Naive thymus-derived CD8-positive, alpha-beta T cell (primary cell): ENCODE results near the gene PLAC8L1. TPM values are rescaled to one million over a fixed set of nuclear protein-coding genes. Genes with fewer than 3 reads are reported as not detected.
A peak's percentile ranks its signal among the peaks of the same experiment; 100 is the strongest.

Experiments used
- ATAC-seq, 2 donors: fragments of 150-1000 bp; cut with Tn5 transposase in 1 of 2; sonication (Bioruptor Pico), chemical (Tn5 transposase) in 1 of 2; 1 replicate in 1 of 2; 2 replicates in 1 of 2; pipeline ENCODE4 v1.10.0; 2021; ENCODE audit warnings: mild to moderate bottlenecking in 2 of 2, moderate library complexity in 2 of 2
- POLR2A ChIA-PET: fragments of 350-600 bp; sonication (Branson Sonifier 250); formaldehyde crosslinking; loops from one replicate; lab custom pipeline; 2021; ENCODE audit warnings: antibody characterized with exemption; lab: Charles Lee
- DNase-seq, 10 donors: peaks; one replicate each; pipeline versions ENCODE4 v3.0.0 to v3.0.0-alpha.2; 2020 to 2022
- H3K27ac Mint-ChIP-seq, 10 donors: one replicate each; pipeline ENCODE4 v1.8.0; 2020 to 2022; ENCODE audit warnings: mild to moderate bottlenecking in 10 of 10, mixed read lengths in 10 of 10, moderate library complexity in 4 of 10, inconsistent platforms in 1 of 10
- H3K27me3 Mint-ChIP-seq, 5 donors: one replicate each; pipeline ENCODE4 v1.8.0; 2021 to 2022; ENCODE audit warnings: mixed read lengths in 5 of 5
- H3K36me3 Mint-ChIP-seq, 3 donors: one replicate each; pipeline ENCODE4 v1.8.0; 2020 to 2022; ENCODE audit warnings: mixed read lengths in 3 of 3, mild to moderate bottlenecking in 2 of 3, inconsistent platforms in 1 of 3
- H3K4me1 Mint-ChIP-seq, 4 donors: one replicate each; pipeline ENCODE4 v1.8.0; 2021 to 2022; ENCODE audit warnings: mixed read lengths in 4 of 4
- H3K4me3 Mint-ChIP-seq, 10 donors: one replicate each; pipeline ENCODE4 v1.8.0; 2020 to 2022; ENCODE audit warnings: mild to moderate bottlenecking in 10 of 10, mixed read lengths in 10 of 10, moderate library complexity in 6 of 10, inconsistent platforms in 1 of 10
- H3K9me3 Mint-ChIP-seq, 9 donors: one replicate each; pipeline ENCODE4 v1.8.0; 2020 to 2022; ENCODE audit warnings: mixed read lengths in 9 of 9, mild to moderate bottlenecking in 3 of 9, inconsistent platforms in 1 of 9, moderate library complexity in 1 of 9
- polyA plus RNA-seq, 3 donors: library from polyadenylated mRNA; unstranded; fragments of 300-500 nt; fragmentation: Illumina TruSeq; gene quantifications; one replicate each; pipeline ENCODE4 v1.2.3, GENCODE V29; 2021
- total RNA-seq, 8 experiments: library from RNA in 2 of 8; stranded (reverse) in 2 of 8; gene quantifications; one replicate each; pipeline ENCODE4 v1.2.3 and lab custom pipeline; 2021 to 2026

Gene PLAC8L1
- total and polyA plus RNA-seq, 5 experiments from 2014 or later, result 1.8 to 2.3 TPM; not detected in 3

DNA sequence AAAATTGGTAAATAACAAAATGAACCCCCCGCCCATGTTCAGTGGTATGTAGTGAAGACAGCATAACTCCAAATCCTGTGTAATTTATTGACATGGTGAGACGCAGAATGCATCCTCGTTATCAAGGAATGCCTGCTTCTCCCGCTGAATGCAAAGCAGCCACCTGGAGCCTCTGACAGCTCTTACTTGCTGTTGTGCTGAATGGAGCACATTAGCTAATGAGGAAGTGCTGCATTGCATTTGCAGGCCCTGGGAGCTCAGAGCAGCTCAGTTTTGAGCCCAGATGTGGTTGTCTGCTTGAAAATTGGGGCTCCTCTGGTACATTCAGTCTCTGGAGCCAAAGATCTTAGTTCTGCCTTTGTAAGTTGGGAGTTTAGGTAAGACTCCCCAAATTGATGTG lies 28.9 kb downstream of the PLAC8L1 start:
- no peaks in the 10 kb centered on the region for H3K36me3 Mint-ChIP-seq
- no peaks in the 10 kb centered on the region for H3K9me3 Mint-ChIP-seq
- peaks cover 0 to 29% (median 11%) of the 10 kb centered on the region in 5 donors for H3K27me3 Mint-ChIP-seq
- no peak overlapping the region for H3K4me3 Mint-ChIP-seq
- no peak overlapping the region for H3K27ac Mint-ChIP-seq
- POLR2A ChIA-PET, result no interaction called here
- peaks cover 4 to 12% (median 11%) of the 10 kb centered on the region in 4 donors for H3K4me1 Mint-ChIP-seq
- ATAC-seq (no peak), DNase-seq (no peak)

DNA sequence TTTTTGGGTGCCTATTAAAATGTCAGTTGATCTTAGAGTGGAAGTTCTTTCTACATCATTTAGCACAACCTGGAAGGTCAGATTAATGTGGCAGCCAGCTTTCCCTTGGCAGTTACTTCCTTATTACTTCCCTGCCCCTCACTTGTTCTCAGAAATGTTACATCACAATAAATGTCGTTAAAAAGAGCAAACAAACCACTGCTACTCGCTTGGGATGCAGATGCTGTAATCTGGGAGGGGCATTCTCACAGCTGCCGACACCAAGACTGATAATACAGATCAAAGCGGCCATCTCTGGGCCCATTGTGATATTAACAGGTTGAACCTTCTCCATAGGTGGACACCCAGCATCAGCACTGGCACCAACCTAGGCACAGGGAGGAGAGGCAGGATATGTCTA lies 29.3 kb downstream of the PLAC8L1 start:
- Mint-ChIP-seq H3K9me3 (no peaks in the 10 kb centered on the region), H3K4me3 (no peak overlapping the region), H3K4me1 (peaks cover 4 to 12% (median 11%) of the 10 kb centered on the region in 4 donors), H3K36me3 (no peaks in the 10 kb centered on the region), H3K27ac (no peak overlapping the region), H3K27me3 (peaks cover 0 to 26% (median 10%) of the 10 kb centered on the region in 5 donors)
- DNase-seq (no peak), ATAC-seq (no peak)
- POLR2A ChIA-PET, result interaction anchor here (0.6 kb wide), 1 partner anchor 762 kb away, joined by 3 read pairs; no protein-coding TSS in a partner anchor

DNA sequence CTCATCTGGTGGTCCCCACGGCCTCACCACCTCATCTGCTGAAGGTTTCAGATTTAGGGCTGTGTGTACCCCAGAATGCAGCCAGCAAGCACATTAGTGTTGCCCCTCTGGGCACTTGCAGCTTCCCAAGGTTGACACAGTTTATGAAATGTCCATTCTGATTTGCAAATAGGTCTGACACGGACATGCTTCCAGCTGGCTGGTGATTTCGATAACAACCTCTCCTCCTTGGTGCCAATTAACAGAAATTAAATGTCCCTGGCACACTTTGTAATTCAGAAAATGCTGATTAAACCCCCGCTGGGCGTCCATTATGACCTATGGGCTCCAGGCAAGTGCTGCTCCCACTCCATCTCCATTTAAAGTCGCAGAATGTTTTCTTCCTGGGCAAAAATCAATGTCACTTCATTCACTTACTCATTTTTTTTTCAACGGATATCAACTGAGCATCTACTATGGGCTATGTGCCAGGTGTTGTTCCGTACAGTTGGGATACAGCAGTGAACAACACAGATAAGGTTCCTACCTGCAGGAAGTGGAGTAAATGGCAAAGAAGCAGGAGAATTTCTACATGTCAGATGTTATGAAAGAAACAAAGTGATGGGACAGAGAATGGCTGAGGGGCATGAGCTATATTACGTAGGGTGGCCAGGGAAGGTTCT lies 32.0 kb downstream of the PLAC8L1 start:
- ATAC-seq, result no peak
- no peak overlapping the region for H3K4me3 Mint-ChIP-seq

DNA sequence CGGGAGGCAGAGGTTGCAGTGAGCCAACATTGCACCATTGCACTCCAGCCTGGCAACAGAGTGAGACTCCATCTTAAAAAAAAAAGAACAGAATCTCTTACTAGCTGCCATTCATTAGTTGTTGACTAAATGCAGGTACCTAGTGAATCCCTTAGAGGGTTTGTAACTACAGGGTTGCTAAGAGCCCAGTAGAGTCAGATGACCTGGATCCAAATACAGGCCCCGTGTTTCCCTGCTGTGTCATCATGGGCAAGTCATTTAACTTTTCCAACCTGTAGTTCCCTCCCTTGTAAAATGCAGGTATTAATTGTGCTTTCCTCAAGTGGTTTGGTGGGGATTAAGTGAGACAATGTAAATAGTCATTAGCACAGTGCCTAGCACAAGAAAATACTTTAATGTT lies 32.8 kb downstream of the PLAC8L1 start:
- ATAC-seq (no peak), DNase-seq (no peak)
- H3K27me3 Mint-ChIP-seq, result peaks cover 0 to 16% (median 9%) of the 10 kb centered on the region in 5 donors
- no peaks in the 10 kb centered on the region for H3K36me3 Mint-ChIP-seq
- H3K9me3 Mint-ChIP-seq, result no peaks in the 10 kb centered on the region
- no peak overlapping the region for H3K27ac Mint-ChIP-seq
- H3K4me3 Mint-ChIP-seq, result no peak overlapping the region
- no peaks in the 10 kb centered on the region for H3K4me1 Mint-ChIP-seq
- POLR2A ChIA-PET, result no interaction called here

More for the DNA sequence above, 32.0 kb downstream of the PLAC8L1 start:
- Mint-ChIP-seq H3K27me3 (peaks cover 0 to 16% (median 9%) of the 10 kb centered on the region in 5 donors), H3K4me1 (no peaks in the 10 kb centered on the region), H3K36me3 (no peaks in the 10 kb centered on the region), H3K27ac (no peak overlapping the region), H3K9me3 (no peaks in the 10 kb centered on the region)
- no peak for DNase-seq
- POLR2A ChIA-PET, result no interaction called here

- Mint-ChIP-seq H3K9me3 (no peaks in the 10 kb centered on the region), H3K4me1 (no peaks in the 10 kb centered on the region), H3K27me3 (peaks cover 0 to 16% (median 7%) of the 10 kb centered on the region in 5 donors), H3K27ac (no peak overlapping the region), H3K36me3 (no peaks in the 10 kb centered on the region), H3K4me3 (no peak overlapping the region)
- no peak for ATAC-seq
- POLR2A ChIA-PET, result no interaction called here
- DNase-seq, result no peak
Measured at GRCh38 chr5:146071171-146071570, 34.2 kb downstream of the PLAC8L1 start.

- H3K4me1 Mint-ChIP-seq, result no peaks in the 10 kb centered on the region
- ATAC-seq (no peak), DNase-seq (no peak)
- H3K9me3 Mint-ChIP-seq, result no peaks in the 10 kb centered on the region
- H3K4me3 Mint-ChIP-seq, result no peak overlapping the region
- H3K36me3 Mint-ChIP-seq, result no peaks in the 10 kb centered on the region
- POLR2A ChIA-PET, result no interaction called here
- H3K27ac Mint-ChIP-seq, result no peak overlapping the region
- peaks cover 0 to 16% (median 5%) of the 10 kb centered on the region in 5 donors for H3K27me3 Mint-ChIP-seq
Measured at GRCh38 chr5:146070746-146071145, 34.6 kb downstream of the PLAC8L1 start.

DNA sequence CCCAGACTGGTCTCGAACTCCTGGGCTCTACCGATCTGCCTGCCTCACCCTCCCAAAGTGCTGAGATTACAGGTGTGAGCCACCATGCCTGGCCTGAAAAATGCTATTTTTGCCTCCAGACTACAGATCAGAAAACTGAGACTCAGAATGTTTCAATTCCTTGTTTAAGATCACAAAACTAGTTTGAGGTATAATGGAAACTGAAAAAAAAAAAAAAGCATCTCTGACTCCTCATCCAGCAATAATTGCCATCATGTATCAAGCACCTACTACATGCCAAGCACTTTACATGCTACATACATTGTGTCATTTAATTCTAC lies 35.6 kb downstream of the PLAC8L1 start:
- Mint-ChIP-seq H3K4me3 (no peak overlapping the region), H3K9me3 (no peaks in the 10 kb centered on the region), H3K36me3 (no peaks in the 10 kb centered on the region), H3K27ac (no peak overlapping the region), H3K27me3 (peaks cover 0 to 16% (median 5%) of the 10 kb centered on the region in 5 donors), H3K4me1 (no peaks in the 10 kb centered on the region)
- POLR2A ChIA-PET, result no interaction called here
- DNase-seq (no peak), ATAC-seq (no peak)

DNA sequence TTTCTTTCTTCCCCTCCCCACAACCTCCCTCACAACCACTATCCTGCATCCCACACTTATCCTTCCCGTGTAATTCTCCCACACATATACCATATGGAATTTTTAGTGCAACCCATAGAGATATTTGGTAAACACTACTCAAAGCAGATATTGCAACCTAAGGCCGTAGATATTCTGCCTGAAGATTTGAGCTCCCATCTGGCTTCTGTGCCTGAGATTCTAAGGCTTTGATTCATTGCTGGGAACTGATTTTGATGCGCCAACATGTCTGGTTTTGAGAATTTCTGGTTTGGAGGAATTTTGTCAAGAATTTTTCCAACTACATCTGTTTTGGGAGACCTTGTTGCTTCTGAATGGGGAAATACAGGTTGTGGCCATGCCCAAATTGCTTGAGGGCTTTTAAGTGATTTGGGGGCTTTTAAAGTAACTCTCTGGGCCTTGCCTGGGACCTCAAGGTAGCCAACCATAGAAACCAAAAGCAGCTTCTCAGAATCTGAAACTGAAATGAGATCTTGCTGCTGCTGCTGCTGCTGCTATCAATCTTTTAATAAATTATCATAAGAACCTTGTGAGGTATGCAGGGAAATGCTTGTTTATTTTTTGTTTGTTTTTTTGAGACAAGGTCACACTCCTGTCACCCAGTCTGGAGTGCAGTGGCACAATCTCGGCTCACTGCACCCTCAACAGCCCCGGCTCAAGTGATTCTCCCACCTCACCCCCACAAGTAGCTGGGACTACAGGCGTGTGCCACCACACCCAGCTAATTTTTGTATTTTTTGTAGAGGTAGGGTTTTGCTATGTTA lies 36.2 kb downstream of the PLAC8L1 start:
- peaks cover 0 to 16% (median 5%) of the 10 kb centered on the region in 5 donors for H3K27me3 Mint-ChIP-seq
- ATAC-seq (no peak), DNase-seq (no peak)
- no peak overlapping the region for H3K4me3 Mint-ChIP-seq
- POLR2A ChIA-PET, result no interaction called here
- H3K9me3 Mint-ChIP-seq, result no peaks in the 10 kb centered on the region
- peak overlapping the region in 1 of 10 donors; percentile 57 for H3K27ac Mint-ChIP-seq
- H3K4me1 Mint-ChIP-seq, result no peaks in the 10 kb centered on the region
- no peaks in the 10 kb centered on the region for H3K36me3 Mint-ChIP-seq

DNA sequence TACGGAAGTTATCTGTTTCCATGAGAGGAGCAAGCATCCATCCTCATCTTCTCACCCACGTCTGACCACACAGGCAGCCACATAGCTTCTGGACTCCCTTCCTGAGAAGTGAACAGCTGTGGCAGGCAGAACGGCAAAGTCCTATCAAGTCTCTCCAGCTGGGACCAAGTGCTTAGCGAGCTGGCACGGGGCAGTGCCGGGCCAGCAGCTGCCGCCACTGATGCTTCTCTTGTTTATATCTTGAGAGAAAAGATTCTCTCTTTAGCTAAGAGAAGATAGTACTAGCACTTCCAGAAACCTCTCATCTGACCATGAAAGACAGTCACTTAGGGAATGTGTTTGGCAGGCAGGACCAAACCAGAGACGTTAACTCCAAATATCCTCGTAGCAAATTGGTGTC lies 37.2 kb downstream of the PLAC8L1 start:
- Mint-ChIP-seq H3K27me3 (peaks cover 0 to 16% (median 3%) of the 10 kb centered on the region in 5 donors), H3K4me3 (no peak overlapping the region)
- POLR2A ChIA-PET, result no interaction called here

DNA sequence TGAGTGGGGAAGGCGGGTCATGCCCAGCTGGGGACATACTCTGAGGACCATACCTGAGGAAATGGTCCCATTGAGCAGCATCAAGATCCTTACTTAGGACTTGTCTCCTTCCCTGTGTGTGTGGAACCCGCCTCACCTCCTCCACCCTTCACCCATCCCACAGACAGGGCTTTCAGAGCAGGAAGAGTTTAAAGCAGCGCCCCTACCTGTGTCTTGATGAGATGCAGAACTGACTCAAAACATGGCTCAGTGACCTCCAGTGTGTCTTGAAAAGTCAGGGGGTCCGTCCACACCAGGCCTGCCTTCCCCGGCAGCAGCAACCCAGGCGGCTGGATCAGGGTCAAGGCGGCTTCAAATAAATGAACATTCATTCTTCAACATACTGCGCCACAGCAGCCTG lies 38.4 kb downstream of the PLAC8L1 start:
- H3K4me1 Mint-ChIP-seq, result no peaks in the 10 kb centered on the region
- H3K4me3 Mint-ChIP-seq, result no peak overlapping the region
- no peak overlapping the region for H3K27ac Mint-ChIP-seq
- DNase-seq, result no peak
- peaks cover 0 to 20% (median 3%) of the 10 kb centered on the region in 5 donors for H3K27me3 Mint-ChIP-seq
- H3K9me3 Mint-ChIP-seq, result no peaks in the 10 kb centered on the region
- H3K36me3 Mint-ChIP-seq, result no peaks in the 10 kb centered on the region
- no peak for ATAC-seq
- POLR2A ChIA-PET, result no interaction called here

More for the DNA sequence above, 37.2 kb downstream of the PLAC8L1 start:
- Mint-ChIP-seq H3K27ac (no peak overlapping the region), H3K36me3 (no peaks in the 10 kb centered on the region), H3K9me3 (no peaks in the 10 kb centered on the region), H3K4me1 (no peaks in the 10 kb centered on the region)
- ATAC-seq (no peak), DNase-seq (no peak)

GRCh38 chr5:146060221-146060585 lies 45.2 kb downstream of the PLAC8L1 start:
- no peaks in the 10 kb centered on the region for H3K9me3 Mint-ChIP-seq
- H3K27ac Mint-ChIP-seq, result no peak overlapping the region
- H3K4me1 Mint-ChIP-seq, result peaks cover 0 to 2% (median 0%) of the 10 kb centered on the region in 4 donors
- no peak overlapping the region for H3K4me3 Mint-ChIP-seq
- no peaks in the 10 kb centered on the region for H3K36me3 Mint-ChIP-seq
- DNase-seq, result no peak
- ATAC-seq, result no peak
- peaks cover 2 to 24% (median 5%) of the 10 kb centered on the region in 5 donors for H3K27me3 Mint-ChIP-seq
- POLR2A ChIA-PET, result no interaction called here

GRCh38 chr5:146059460-146060220 lies 45.7 kb downstream of the PLAC8L1 start:
- peaks cover 0 to 2% (median 0%) of the 10 kb centered on the region in 4 donors for H3K4me1 Mint-ChIP-seq
- no peak overlapping the region for H3K27ac Mint-ChIP-seq
- H3K9me3 Mint-ChIP-seq, result no peaks in the 10 kb centered on the region
- no peak overlapping the region for H3K4me3 Mint-ChIP-seq
- POLR2A ChIA-PET, result no interaction called here
- ATAC-seq, result no peak
- DNase-seq, result no peak
- peaks cover 2 to 24% (median 5%) of the 10 kb centered on the region in 5 donors for H3K27me3 Mint-ChIP-seq
- no peaks in the 10 kb centered on the region for H3K36me3 Mint-ChIP-seq

DNA sequence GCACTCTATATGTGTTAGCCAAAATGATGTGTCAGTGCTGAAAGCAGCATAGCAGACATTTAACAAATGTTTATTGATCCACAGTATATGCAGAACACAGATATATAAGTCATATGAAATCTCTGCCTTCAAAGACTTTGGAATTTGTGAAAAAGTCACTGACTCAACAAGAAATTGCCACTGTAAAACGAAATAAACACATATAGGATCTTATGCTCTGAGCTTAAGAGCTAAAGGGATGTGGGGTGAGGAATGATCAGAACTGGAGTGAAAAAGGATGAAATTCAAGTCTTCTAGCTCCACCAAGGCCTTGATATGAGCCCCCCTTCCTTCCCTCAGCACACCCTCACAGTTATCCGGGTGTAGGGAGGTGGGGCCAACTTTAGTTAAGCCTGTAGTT lies 49.9 kb downstream of the PLAC8L1 start:
- peaks cover 0 to 2% (median 0%) of the 10 kb centered on the region in 4 donors for H3K4me1 Mint-ChIP-seq
- no peaks in the 10 kb centered on the region for H3K9me3 Mint-ChIP-seq
- DNase-seq, result no peak
- H3K4me3 Mint-ChIP-seq, result no peak overlapping the region
- POLR2A ChIA-PET, result no interaction called here
- ATAC-seq, result no peak
- peaks cover 7 to 31% (median 12%) of the 10 kb centered on the region in 5 donors for H3K27me3 Mint-ChIP-seq
- no peak overlapping the region for H3K27ac Mint-ChIP-seq
- H3K36me3 Mint-ChIP-seq, result no peaks in the 10 kb centered on the region
